ENCODE results near the gene GCK.

The GCK gene

DNA sequence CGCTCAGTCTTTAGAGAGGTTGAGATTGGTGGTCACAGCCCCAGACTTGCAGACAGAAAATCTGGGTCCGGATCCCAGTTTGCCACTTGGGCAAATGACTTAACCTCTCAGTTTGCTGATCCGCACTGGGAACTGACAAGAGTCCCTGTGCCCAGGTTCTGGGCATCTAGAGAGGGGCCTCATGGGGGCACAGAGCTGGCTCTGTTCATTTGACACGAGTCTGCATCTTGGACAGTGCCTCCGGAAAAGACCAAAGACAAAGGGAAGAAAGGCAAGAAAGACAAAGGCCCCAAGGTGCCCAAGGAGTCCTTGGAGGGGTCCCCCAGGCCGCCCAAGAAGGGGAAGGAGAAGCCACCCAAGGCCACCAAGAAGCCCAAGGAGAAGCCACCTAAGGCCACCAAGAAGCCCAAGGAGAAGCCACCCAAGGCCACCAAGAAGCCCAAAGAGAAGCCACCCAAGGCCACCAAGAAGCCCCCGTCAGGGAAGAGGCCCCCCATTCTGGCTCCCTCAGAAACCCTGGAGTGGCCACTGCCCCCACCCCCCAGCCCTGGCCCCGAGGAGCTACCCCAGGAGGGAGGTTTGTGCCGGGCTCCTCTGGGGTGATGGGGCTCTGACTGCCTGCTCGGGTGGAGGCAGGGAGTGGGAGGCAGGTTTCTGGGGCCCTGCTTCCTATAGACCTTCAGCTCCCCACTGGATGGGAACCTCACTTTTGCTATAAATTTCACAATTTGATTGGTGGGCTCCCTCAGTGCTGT lies 82.8 kb downstream of the GCK start:
- TF ChIP-seq, protein P1, sequence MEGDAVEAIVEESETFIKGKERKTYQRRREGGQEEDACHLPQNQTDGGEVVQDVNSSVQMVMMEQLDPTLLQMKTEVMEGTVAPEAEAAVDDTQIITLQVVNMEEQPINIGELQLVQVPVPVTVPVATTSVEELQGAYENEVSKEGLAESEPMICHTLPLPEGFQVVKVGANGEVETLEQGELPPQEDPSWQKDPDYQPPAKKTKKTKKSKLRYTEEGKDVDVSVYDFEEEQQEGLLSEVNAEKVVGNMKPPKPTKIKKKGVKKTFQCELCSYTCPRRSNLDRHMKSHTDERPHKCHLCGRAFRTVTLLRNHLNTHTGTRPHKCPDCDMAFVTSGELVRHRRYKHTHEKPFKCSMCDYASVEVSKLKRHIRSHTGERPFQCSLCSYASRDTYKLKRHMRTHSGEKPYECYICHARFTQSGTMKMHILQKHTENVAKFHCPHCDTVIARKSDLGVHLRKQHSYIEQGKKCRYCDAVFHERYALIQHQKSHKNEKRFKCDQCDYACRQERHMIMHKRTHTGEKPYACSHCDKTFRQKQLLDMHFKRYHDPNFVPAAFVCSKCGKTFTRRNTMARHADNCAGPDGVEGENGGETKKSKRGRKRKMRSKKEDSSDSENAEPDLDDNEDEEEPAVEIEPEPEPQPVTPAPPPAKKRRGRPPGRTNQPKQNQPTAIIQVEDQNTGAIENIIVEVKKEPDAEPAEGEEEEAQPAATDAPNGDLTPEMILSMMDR (IDR thresholded peaks at IDR 0.05; ENCODE audit: low read depth, low read length): no peak
- H3K4me3 ChIP-seq (ENCODE audit: low read depth, low read length): peak overlapping the region; percentile 60
- DNase-seq (ENCODE audit: low read depth, low spot score): no peak
- in situ Hi-C loops (cut with HindIII; ENCODE audit: low sequenced_read_pairs): no loop called here

DNA sequence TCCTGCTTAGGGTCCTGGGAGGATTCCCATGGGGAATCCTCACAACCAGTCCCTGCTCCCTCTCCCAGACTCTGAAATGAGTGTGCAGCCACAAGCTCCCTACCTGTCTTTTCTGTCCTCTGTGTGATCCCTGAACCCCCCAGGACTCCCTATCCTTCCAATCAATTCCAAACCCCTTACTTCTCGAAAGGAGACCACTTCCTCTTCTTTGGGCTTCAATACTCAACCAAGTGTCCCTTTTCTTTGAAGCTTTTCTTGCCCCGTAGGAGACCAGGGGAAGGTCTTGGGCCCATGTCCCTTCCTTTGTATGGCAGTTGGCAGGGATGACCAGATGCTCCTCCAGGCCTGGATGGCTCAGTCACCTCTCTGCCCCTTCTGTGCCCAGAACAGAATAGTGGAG lies 83.4 kb downstream of the GCK start:
- peak overlapping the region; percentile 60 for H3K4me3 ChIP-seq (ENCODE audit: low read depth, low read length)
- in situ Hi-C loops (cut with HindIII; ENCODE audit: low sequenced_read_pairs): no loop called here
- TF ChIP-seq, protein P1 (IDR thresholded peaks at IDR 0.05; ENCODE audit: low read depth, low read length): no peak
- DNase-seq (ENCODE audit: low read depth, low spot score): no peak

GRCh38 chr7:44104860-44105771 lies 84.1 kb downstream of the GCK start:
- peak overlapping the region; percentile 60 for H3K4me3 ChIP-seq (ENCODE audit: low read depth, low read length)
- TF ChIP-seq, protein P1 (IDR thresholded peaks at IDR 0.05; ENCODE audit: low read depth, low read length): no peak
- DNase-seq (ENCODE audit: low read depth, low spot score): peak; percentile 54
- in situ Hi-C loops (cut with HindIII; ENCODE audit: low sequenced_read_pairs): no loop called here

DNA sequence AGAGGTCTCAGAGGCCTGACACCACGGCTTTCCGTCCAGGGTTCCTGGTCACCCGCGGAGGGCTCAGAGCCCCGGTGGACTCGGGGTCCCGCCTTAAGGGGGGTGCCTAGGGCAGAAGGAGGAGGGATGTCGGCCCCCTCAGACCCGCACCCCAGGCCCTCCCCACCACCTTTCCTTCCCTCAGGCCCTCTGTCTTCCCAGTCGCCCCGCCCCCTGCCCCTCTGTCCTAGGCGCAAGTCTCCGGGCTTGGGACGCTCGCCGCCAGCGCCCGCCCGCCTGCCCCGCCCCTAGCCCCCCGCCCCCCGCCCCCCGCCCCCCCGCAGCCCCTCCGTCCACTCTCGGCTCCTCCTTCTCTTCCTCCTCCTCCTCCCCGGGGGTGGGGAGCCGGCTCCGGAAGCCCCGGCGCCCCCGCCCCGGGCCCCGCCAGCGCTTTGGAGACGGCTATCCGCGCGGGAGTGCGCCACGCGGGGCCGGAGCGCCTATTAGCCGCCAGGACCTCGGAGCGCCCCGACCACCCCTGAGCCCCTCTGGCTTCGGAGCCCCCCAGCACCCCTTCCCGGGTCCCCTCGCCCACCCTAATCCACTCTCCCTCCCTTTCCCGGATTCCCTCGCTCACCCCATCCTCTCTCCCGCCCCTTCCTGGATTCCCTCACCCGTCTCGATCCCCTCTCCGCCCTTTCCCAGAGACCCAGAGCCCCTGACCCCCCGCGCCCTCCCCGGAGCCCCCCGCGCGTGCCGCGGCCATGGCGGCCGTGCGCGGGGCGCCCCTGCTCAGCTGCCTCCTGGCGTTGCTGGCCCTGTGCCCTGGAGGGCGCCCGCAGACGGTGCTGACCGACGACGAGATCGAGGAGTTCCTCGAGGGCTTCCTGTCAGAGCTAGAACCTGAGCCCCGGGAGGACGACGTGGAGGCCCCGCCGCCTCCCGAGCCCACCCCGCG lies 85.0 kb downstream of the GCK start, which contains the start of gene AEBP1:
Gene AEBP1 (plus strand): TSS at position 423 of the 937 bp plus-strand sequence. CDS start 321 bp downstream, at position 744.
- H3K4me3 ChIP-seq (ENCODE audit: low read depth, low read length): peak within 1 kb of the TSS; percentile 60
- in situ Hi-C loops (cut with HindIII; ENCODE audit: low sequenced_read_pairs): no loop called here
- peak; percentile 30 for DNase-seq (ENCODE audit: low read depth, low spot score)

DNA sequence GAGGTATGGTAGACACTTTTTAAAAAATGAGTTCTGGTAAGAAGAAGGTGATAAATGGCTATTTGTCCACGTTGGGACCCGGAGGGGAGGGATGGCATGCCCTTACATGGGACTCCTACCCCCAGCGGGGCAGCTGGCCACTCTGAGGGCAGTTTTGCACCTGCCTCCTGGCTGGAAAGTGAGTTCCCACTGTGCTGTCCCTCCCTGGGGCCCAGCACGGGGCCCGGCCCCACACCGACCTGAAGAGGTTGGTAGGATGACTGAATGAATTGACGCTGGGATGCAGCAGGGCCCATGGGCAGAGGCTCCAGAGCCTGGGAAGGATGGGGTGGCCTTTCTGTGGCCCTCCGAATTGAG lies 85.7 kb downstream of the GCK start:
- TF ChIP-seq, protein P1 (IDR thresholded peaks at IDR 0.05; ENCODE audit: low read depth, low read length): no peak
- in situ Hi-C loops (cut with HindIII; ENCODE audit: low sequenced_read_pairs): no loop called here
- DNase-seq (ENCODE audit: low read depth, low spot score): no peak
- no peak overlapping the region for H3K4me3 ChIP-seq (ENCODE audit: low read depth, low read length)

More for the DNA sequence above, 85.0 kb downstream of the GCK start, which contains the start of gene AEBP1:
- TF ChIP-seq, protein P1 (IDR thresholded peaks at IDR 0.05; ENCODE audit: low read depth, low read length): no peak
